T-helper 9 cell (primary cell): ENCODE measurements around the gene SLC25A53.
A peak's percentile ranks its signal among the peaks of the same experiment; 100 is the strongest.
"Not testable (repeated sequence)": the region's sequence is repeated elsewhere in the genome, so short reads cannot be mapped to it uniquely, and the experiment has no call there.

Source experiments
- DNase-seq: peaks from one replicate; pipeline ENCODE4 v3.0.0-alpha.2; 2020

The SLC25A53 gene

DNA sequence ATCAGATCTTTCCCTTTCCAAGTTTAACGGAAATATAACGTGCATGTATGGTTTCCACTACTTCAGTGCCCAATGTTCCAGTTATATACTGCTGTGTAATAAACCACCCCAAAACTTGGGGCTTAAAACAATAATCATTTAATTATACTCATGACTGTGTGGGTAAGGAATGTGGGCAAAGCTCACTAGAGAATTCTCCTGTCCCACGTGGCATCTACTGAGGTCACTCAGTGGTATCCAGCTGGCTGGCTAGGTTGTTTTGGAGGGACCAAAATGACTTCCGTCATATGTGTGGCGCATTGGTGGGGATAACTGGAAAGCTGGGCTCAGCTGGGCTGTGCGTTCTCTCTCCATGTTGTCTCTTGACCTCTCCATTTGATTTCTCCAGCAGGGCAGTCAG lies 26.0 kb downstream of the SLC25A53 start:
- DNase-seq = no peak

- DNase-seq = no peak
Observed at GRCh38 chrX:104126856-104127255, 30.0 kb downstream of the SLC25A53 start.

DNA sequence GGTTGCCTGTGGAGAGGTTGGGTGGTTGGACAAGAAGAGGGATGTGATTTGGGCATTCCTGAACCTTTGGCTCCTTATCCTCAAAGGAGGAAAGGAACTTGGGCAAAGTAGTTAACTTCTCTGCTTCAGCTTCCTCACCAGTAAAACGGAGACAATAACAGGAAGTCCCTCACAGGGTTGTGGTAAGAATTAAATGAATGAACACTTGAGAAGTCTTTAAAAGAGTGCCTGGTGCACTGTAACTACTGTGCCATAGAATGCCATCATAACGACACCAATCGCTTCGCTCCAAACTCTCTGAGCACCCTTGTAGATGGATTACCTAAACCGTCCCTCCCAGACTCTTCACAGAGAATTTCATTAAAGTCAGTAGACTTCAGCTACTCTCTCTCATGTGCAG lies 34.0 kb downstream of the SLC25A53 start:
- DNase-seq = no peak

DNA sequence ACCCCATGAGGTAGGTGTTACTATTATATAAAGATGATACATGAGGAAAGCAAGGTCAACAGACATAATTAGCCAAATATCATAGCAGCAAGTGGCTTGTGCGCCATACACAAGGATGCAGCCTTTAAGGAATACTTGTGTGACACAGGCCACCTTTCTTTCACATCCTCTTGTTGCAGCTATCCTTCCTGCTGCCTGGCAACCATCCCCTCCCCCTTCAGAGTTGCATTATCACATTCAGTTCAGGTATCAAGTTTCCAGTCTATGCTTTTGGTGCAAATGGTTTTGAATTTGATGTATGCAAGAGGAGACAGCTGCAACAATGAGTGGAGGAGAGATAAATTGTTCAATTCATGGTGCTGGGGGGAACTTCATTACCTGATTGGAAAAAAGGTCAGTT lies 38.0 kb downstream of the SLC25A53 start:
- no peak for DNase-seq

GRCh38 chrX:104117759-104118158 lies 39.0 kb downstream of the SLC25A53 start:
- DNase-seq = no peak

DNA sequence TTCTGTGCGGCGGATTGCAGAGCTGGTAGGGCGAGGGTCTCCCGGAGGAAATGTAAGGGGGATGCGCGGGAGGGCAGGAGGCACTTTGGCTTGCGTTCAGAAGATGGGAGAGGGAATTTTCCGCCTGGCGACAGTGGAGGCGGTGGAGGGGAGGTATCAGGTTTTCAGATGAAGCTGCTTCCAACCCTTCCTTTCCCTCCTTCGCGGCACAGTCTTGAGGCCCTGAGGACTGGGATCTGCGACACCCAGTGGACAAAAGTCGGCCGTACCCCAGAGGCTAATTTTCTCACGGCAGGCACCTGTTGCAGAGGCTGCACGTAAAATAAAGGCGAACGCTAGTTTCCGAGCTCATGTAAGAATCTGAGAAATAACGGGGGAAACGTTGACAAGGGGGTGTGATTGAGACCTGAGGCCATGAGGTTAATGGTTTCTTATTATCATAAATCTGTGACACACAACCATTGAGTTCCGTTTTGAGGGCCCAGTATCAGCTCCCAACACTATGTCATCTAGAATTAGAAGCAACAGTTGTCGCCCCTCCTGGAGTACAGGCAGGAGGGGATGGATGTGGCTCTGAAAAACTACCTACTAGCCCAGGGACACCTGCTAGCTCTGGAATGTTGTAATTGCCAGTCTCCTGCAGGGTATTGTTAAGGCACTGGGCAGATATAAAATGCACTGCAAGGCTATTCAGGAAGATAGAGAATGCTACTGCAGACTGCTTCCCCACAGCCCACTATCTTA lies 43.4 kb downstream of the SLC25A53 start:
- DNase-seq = peak; percentile 37

DNA sequence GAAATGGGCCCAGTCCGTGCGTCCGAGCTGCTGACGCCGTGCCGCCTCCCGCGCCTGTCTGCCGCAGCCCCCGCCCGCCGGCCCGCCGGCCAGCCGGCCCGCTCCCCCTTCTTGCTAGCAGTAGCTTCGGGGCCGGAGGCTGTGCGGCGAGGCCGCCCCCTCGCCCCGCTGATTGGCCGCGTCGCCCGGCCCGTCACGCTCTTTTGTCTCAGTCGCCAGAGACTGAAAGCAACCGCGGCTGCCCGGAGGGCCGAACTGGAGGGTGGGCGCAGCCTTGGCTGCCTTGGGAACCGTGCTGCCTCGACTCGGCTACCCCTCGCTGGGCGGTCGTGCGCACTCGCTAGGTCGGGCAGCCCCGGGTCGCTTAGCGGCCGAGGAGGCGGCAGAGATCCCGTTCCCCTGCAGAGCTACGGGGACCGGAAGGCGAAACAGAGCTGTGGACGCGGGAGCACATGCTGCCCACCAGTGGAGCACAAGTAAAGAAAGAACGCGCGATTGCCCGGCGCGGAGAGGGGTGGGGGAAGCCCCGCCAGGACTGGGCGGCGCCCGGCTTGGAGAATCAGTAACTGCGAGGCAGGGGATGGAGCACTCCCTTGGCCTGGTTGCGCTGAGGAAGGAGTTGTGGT lies 44.4 kb downstream of the SLC25A53 start, which contains the start of gene ZCCHC18:
ZCCHC18 (plus strand) TSS at position 198 of the 626 bp plus-strand sequence. CDS start 1,589 bp downstream, outside the sequence.
- peak; percentile 29 for DNase-seq

DNA sequence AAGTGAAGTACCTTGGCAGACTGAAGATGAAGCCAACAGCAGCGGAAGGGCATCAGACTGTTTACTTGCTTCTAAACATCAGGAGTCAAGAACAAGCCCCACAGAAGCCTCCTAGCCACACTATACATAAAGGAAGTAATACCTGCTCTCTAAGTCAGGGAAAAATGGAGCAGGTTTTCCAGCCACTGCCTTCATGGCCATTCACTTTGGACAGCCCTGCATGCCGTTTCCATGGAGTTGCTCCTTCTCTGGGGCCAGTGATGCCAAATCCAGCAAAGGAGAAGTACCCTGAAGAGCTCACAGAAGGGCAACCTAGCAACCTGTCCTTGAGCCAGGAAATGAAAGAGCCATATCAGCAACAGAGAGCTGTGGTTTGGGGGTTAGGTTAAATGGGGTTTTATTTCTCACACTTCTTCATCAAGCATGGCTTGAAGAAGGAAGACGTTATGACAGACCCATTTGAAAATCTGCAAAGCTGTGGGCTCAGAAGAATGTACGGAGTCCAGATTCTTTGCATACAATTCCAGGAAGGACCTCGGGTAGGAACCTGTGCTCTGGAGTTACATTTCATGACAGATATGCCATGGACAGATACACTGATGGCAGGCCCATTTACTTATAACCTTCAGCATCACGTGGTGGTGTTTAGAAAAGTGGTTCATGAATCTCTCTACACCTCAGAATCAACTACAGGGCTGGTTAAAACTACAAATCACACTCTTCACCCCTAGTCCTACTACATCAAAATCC lies 46.1 kb downstream of the SLC25A53 start:
- DNase-seq = not testable (repeated sequence)

DNA sequence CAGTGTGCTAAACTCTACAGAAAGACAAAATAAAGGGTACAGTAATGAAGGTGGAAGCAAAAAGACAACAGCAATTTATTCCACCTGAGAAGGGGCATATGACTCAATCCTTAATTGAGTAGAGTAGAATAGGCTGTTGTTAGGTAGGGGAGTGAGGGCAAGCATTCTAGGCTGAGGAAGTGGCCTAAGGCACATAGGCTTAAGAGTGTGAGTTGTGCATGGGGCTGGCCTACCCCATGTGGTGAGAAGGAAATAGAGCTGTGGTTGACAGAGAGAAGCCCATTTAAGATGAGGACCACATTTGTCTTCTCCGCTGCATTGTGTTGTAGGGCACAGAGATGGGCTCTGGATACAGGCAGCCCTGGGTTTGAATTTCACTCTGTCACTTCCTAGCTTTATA lies 47.9 kb downstream of the SLC25A53 start:
- DNase-seq = no peak

GRCh38 chrX:104105330-104106262 lies 51.2 kb downstream of the SLC25A53 start:
- no peak for DNase-seq

DNA sequence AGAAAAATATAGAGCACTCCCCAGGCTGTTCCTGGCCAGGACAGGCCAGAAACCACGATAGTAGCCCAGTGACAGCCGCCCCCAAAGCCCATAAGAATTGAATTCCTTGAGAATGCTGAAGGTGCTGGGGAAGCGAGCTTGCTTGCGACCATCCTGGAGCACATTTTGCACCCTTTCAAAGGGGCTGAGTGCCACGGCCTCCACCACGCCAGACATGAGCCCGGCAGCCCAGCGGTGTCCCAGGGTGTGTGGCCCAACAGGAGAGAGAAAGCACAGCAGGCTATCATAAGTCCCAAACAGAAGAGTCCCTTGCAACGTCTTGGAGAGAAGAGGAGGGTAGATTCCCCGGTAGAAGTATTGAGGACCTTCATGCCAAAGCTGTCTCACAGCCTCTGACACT lies 52.1 kb downstream of the SLC25A53 start:
- DNase-seq = no peak

DNA sequence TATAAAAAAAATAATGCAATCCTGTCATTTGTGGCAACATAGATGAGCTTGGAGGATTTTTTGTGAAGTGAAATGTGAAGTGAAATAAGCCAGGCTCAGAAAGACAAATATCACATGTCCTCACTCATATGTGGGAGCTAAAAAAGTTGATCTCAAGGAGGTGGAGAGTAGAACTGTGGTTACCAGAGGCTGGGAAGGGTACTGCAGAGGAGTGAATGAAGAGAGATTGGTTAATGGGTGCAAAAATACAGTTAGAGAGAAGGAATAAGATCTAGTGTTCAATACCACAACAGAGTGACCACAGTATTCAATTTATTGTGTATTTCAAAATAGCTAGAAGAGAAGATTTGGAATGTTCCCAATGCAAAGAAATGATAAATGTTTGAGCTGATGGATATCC lies 57.9 kb downstream of the SLC25A53 start:
- no peak for DNase-seq

- DNase-seq = peak; percentile 47
Observed at GRCh38 chrX:104098151-104098808, 58.5 kb downstream of the SLC25A53 start.

- no peak for DNase-seq
Observed at GRCh38 chrX:104085919-104086318, 70.9 kb downstream of the SLC25A53 start.

DNA sequence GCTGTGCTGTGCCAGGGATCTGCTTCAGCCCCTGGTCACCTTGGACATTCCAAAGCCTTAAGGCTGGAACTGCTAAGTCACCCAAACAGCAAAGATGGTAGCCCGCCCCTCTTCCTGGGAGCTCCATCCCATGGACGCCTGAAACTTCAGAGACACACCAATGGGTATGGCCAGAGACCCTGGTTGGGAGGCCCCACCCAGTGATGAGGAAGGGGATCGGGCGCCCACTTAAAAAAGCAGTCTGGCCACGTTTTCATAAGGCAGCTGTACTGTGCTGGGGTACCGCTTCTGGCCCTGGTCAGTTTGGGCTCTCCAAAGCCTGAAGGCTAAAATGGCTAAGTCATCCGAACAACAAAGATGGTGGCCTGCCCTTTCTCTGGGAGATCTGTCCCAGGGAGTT lies 71.3 kb downstream of the SLC25A53 start:
- DNase-seq = no peak

- DNase-seq = no peak
Observed at GRCh38 chrX:104084534-104085277, 72.1 kb downstream of the SLC25A53 start.

- DNase-seq = no peak
Observed at GRCh38 chrX:104084063-104084462, 72.7 kb downstream of the SLC25A53 start.

GRCh38 chrX:104077854-104078253 lies 79.0 kb downstream of the SLC25A53 start:
- not testable (repeated sequence) for DNase-seq

DNA sequence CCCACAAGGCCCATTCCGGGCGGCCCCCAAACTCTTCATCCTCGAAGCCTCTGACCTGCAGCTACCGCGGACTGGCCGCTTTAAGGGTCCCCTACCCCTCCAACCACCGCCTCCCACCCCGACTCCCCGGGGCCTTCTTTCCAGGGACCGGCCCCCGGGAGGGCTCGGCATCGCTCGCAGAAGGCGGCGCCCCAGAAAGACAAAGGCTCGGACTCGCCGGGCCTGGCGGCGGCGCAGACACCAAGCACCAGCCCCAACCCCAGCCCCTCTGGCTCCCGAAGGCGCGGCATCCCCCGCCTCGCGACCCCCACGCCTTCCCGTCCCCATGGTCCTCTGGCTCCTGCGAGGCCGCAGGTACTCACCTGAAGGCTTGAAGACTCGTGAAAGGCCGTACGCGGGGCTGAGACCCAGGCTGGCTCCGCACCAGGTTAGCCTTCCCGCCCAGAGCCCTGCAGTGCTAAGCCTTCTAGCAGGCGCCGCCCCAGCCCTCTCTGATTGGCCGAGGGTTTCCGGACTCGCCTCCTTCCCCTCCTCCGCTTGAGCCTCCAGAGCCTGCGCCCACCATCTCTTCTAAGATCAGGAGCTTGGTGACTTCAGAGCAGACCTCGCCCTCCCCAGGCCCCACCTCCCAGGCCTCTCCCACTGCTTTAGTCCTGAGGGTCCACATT lies 80.9 kb downstream of the SLC25A53 start, which contains the start of gene TMSB15C:
TMSB15C (minus strand) TSS at position 459 of the 668 bp plus-strand sequence.
- DNase-seq = not testable (repeated sequence)

DNA sequence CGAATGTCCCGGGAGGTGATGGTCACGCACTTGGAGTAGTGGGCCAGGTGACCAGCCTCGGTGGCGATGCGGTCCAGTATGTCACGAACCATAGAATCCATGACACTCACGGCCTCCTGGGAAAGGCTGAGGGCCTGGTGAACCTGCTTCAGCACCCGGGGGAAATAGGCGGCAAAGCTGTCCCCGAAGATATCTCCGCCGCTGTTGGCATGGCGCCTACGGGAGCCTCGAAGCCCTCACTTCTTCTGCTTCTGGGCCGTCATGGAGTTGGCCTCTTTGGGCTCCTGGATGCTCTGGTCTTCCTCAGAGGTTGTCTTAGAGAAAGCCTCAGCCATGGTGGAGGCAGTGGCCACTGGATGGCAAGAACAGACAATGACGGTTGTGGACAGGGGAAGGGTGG lies 94.2 kb downstream of the SLC25A53 start:
- DNase-seq = not testable (repeated sequence)
